Measurements from ENCODE around the gene FUT8. TPM values are rescaled to one million over a fixed set of nuclear protein-coding genes. Genes with fewer than 3 reads are reported as not detected.

The FUT8 gene
- total RNA-seq (2014; rRNA removed; shearing (Covaris generic)) = 14.3 and 16.2 TPM in 2 replicates
- 14.2 and 23.1 TPM in 2 replicates for polyA plus RNA-seq (2015; cell fraction: cytosol; rRNA removed)
- 2.5 and 4.8 TPM in 2 replicates for polyA plus RNA-seq (2015; cell fraction: nucleus; rRNA removed)

DNA sequence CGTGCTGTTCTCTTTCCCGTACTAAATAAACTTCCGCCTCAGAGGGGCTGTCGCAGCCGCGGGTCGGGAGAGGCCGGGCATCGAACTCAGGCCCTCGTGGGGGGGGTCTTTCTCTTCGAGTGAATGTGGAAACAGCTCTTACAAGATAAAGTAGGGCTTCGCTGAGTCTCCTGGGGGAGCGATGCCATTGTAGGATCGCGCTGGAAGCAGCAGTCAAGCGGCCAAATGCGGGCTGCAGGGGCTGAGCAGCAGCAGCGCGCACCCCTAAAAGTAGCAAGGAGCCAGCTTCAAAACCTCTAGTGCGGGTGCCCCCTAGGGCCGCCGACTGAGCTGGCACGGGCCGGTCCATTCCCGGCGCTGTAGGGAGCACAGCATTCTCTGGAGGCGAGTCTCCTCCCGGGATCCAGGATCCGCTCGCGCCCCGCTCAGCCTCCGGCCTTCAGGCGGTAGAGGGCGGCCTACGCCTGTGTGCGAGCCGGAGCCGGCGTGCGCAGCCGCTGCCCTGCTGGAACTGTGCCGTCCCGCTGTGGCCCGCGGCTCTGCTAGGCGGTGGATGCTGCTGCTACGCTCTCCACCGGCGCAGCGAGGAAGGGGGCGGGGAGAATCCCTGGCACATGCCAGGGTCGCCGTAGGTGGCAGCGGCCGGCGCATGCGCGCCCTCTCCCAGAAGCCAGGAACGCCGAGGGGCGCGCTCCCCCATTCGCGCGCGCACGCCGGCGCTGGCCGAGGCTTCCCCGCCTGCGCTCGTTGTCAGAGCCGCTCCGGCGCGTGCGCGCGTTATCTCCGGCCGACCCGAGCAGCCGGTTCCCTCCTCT, at the start of gene FUT8:
TSS of gene FUT8 (plus strand) at position 699 of the 815 bp plus-strand sequence. CDS start 148,834 bp downstream, outside the sequence.
- in situ Hi-C loops (cut with HindIII; ENCODE audit: low pct_unique_long_range_greater_than_20kb, low sequenced_read_pairs) = no loop called here
- DNase-seq (ENCODE audit: low read depth, low spot score) = peak; percentile 94

- DNase-seq (ENCODE audit: low read depth, low spot score) = no peak
- in situ Hi-C loops (cut with HindIII; ENCODE audit: low pct_unique_long_range_greater_than_20kb, low sequenced_read_pairs) = no loop called here
These were observed 45.5 kb upstream of the FUT8 start for GRCh38 chr14:65366802-65367565.

DNA sequence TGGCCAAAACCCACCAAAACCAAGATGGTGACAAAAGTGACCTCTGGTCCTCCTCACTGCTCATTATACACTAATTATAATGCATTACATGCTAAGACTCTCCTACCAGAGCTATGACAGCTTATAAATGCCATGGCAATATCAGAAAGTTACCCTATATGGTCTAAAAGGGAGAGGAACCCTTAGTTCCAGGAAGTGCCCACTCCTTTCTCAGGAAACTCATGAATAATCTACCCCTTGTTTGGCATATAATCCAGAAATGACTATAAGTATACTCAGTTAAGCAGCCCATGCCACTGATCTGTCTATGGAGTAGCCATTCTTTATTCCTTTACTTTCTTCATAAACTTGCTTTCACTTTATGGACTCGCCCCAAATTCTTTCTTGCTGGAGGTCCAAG, 43.0 kb upstream of the FUT8 start:
- in situ Hi-C loops (cut with HindIII; ENCODE audit: low pct_unique_long_range_greater_than_20kb, low sequenced_read_pairs) = no loop called here
- no peak for DNase-seq (ENCODE audit: low read depth, low spot score)

DNA sequence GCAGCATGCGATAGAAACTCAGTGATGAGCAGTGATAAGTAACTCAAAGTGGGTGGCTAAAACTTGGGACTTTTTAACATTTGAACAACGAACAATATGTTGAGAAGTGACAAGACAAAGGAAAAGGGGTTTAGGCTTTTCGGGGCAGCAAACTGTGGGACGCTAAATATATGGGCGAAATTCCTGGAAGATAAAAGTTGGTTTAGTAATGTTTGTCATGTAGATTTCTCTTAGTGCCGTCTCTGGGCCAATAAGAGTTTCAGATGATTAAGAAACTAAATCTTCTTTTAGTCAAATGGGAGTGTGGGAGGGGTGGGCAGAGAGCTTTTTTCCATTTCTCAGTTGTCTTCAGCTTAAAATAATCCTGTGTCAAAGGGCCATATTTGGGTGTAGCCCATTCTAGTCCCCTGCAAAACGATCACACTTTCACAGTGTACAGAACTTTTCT, 41.7 kb upstream of the FUT8 start:
- in situ Hi-C loops (cut with HindIII; ENCODE audit: low pct_unique_long_range_greater_than_20kb, low sequenced_read_pairs) = no loop called here
- no peak for DNase-seq (ENCODE audit: low read depth, low spot score)

DNA sequence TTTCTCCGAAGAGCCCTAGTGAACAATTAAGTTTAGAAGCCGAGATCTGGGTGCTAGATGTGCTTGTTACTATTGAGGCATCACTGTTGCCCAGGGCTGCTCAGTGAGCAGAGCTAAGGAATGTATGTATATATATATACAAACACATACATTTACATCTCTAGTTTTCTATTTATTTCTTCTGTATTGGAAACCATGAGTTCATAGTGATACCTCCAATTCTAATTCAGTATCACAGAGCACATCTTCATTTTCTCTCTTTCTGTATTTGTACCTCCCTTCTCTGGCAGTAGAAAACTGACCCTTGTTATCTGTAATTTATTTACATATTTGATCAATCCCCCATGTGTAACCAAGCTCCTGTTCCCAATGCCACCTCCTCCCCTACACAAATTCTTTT, 40.7 kb upstream of the FUT8 start:
- DNase-seq (ENCODE audit: low read depth, low spot score) = no peak
- in situ Hi-C loops (cut with HindIII; ENCODE audit: low pct_unique_long_range_greater_than_20kb, low sequenced_read_pairs) = no loop called here

- DNase-seq (ENCODE audit: low read depth, low spot score) = no peak
- in situ Hi-C loops (cut with HindIII; ENCODE audit: low pct_unique_long_range_greater_than_20kb, low sequenced_read_pairs) = no loop called here
These were observed 39.4 kb upstream of the FUT8 start for GRCh38 chr14:65373016-65373670.

DNA sequence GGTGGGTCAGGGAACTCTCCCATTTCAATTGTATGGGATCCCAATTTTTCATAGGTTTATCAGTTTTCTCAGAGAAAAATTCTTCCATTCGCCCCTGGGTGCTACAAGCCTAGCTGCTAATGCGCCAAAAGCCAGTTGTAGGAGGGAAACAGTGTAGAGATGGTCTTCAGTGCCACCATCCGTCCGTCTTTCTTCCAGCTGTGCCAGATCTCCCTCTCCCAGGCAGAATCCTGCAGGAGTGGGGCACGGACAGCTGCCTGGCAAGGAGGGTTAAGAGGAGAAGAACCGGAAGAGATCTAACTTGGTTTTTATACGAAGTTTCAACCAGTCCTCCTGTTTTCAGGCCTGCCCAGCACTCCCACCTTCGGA, 38.9 kb upstream of the FUT8 start:
- peak; percentile 11 for DNase-seq (ENCODE audit: low read depth, low spot score)

GRCh38 chr14:65377576-65377975, 35.0 kb upstream of the FUT8 start:
- in situ Hi-C loops (cut with HindIII; ENCODE audit: low pct_unique_long_range_greater_than_20kb, low sequenced_read_pairs) = no loop called here
- DNase-seq (ENCODE audit: low read depth, low spot score) = peak; percentile 11

More for the DNA sequence above, 38.9 kb upstream of the FUT8 start:
- in situ Hi-C loops (cut with HindIII; ENCODE audit: low pct_unique_long_range_greater_than_20kb, low sequenced_read_pairs) = no loop called here

DNA sequence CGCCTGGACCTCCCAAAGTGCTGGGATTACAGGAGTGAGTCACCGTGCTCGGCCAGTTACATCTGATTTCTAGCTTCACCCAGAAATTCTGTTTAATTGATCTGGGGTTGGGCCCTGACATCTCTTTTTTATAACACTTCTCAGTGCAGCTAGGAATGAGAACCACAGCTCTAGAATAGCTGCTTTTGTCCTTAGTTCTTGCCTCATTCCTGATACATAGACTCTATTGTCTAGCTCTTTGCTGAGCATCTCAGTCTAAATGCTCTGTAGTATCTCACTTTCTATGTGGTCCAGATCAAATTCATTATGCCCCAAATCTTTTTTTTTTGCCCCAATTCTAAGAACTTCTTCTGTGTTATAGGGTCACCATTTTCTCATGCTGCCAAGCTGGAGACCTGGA, 29.9 kb upstream of the FUT8 start:
- peak; percentile 42 for DNase-seq (ENCODE audit: low read depth, low spot score)
- in situ Hi-C loops (cut with HindIII; ENCODE audit: low pct_unique_long_range_greater_than_20kb, low sequenced_read_pairs) = no loop called here

GRCh38 chr14:65387171-65387570, 25.4 kb upstream of the FUT8 start:
- in situ Hi-C loops (cut with HindIII; ENCODE audit: low pct_unique_long_range_greater_than_20kb, low sequenced_read_pairs) = no loop called here
- no peak for DNase-seq (ENCODE audit: low read depth, low spot score)

DNA sequence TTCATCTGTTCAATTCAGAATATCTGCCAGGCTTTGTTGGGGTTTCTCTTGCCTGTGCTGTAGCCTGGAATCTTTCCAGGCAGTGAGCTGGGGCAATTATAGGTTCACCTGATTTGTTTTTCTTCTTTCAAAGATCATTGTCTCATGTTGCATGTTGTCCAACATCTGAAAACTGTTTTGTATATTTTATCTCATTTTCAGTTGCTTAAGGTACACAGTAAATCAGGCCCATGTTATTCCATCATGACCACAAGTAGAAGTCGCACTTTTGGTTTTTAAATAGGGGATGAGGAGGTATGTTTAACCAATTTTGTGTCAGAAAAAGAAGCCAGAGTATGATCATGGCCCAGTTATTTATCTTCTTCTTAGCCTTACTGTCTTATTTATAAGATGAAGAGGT, 24.9 kb upstream of the FUT8 start:
- in situ Hi-C loops (cut with HindIII; ENCODE audit: low pct_unique_long_range_greater_than_20kb, low sequenced_read_pairs) = no loop called here
- DNase-seq (ENCODE audit: low read depth, low spot score) = no peak

GRCh38 chr14:65392296-65392695, 20.2 kb upstream of the FUT8 start:
- no peak for DNase-seq (ENCODE audit: low read depth, low spot score)
- in situ Hi-C loops (cut with HindIII; ENCODE audit: low pct_unique_long_range_greater_than_20kb, low sequenced_read_pairs) = no loop called here

GRCh38 chr14:65396082-65396910, 16.2 kb upstream of the FUT8 start:
- in situ Hi-C loops (cut with HindIII; ENCODE audit: low pct_unique_long_range_greater_than_20kb, low sequenced_read_pairs) = no loop called here
- DNase-seq (ENCODE audit: low read depth, low spot score) = no peak

- no peak for DNase-seq (ENCODE audit: low read depth, low spot score)
- in situ Hi-C loops (cut with HindIII; ENCODE audit: low pct_unique_long_range_greater_than_20kb, low sequenced_read_pairs) = no loop called here
These were observed 9.3 kb upstream of the FUT8 start for GRCh38 chr14:65403231-65403630.

DNA sequence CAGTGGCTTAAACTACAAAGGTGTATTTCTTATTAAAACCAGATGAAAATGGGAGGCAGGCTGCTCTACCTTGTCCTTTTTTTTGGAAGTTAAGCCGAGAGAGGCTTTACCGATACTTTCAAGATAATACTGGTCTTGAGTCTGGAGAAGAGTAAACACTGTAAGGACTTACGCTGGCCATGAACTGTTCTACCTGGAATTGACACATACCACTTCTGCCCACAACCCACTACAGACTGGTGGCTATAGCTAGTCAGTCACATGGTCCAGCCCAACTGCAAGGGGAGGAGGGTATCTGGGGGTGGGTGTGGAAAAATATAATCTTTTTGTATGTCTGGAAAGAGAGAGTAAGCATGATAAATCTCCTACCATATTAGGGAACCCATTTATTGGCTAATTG, 4.4 kb upstream of the FUT8 start:
- no peak for DNase-seq (ENCODE audit: low read depth, low spot score)
- in situ Hi-C loops (cut with HindIII; ENCODE audit: low pct_unique_long_range_greater_than_20kb, low sequenced_read_pairs) = no loop called here

- DNase-seq (ENCODE audit: low read depth, low spot score) = no peak
- in situ Hi-C loops (cut with HindIII; ENCODE audit: low pct_unique_long_range_greater_than_20kb, low sequenced_read_pairs) = no loop called here
These were observed 1.9 kb upstream of the FUT8 start for GRCh38 chr14:65410640-65411039.

DNA sequence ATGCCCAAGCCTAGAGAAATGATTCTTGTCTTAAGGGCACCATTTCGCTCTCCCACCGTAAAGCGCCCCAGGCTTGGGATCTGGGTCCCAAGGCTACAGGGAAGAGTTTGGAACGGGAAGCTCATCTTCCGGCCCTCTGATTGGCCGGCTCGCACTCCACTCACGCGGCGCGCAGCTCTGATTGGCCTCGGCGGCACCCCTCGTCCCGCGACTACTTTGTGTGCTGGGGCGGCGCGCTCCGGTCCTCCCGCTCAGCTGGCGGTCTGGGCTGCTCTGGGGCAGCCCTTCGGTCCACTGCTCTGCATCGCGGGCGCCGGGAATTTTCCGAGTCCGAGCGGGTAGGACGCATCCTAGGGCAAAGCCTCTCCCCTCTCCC, 886 bp upstream of the FUT8 start:
- DNase-seq (ENCODE audit: low read depth, low spot score) = peak; percentile 91
- in situ Hi-C loops (cut with HindIII; ENCODE audit: low pct_unique_long_range_greater_than_20kb, low sequenced_read_pairs) = no loop called here
